Panc1 (cell line): ENCODE results near the gene CD34. TPM values are rescaled to one million over a fixed set of nuclear protein-coding genes. Genes with fewer than 3 reads are reported as not detected.

ENCODE experiments used
- ATAC-seq: fragments of 200-7000 bp; cut with Tn5 transposase; 2 replicates; pipeline ENCODE4 v1.9.1; 2020; ENCODE audit warnings: mild to moderate bottlenecking, moderate library complexity
- BruUV-seq: library from RNA; stranded (reverse); fragments of 400-500 nt; replicated peaks from 2 replicates; lab custom pipeline; 2021; lab: Mats Ljungman, UMichigan
- CTCF ChIA-PET: fragments of 300-600 bp; sonication (Branson Sonifier 250); formaldehyde crosslinking; loops from one replicate; lab custom pipeline; 2022; ENCODE audit warnings: antibody characterized with exemption; lab: Charles Lee
- POLR2A ChIA-PET: fragments of 300-600 bp; sonication (Branson Sonifier 250); formaldehyde crosslinking; loops from one replicate; lab custom pipeline; 2022; ENCODE audit warnings: antibody characterized with exemption; lab: Charles Lee
- DNase-seq: peaks from one replicate; pipeline ENCODE4 v3.0.0-alpha.2; 2010; ENCODE audit warnings: low read depth, low spot score
- H3K27ac ChIP-seq: 2 replicates; pipeline ENCODE4 v1.5.1; 2011; ENCODE audit warnings: mild to moderate bottlenecking, low read length, inconsistent platforms
- H3K27me3 ChIP-seq: fragments of 200-500 bp; sonication (Bioruptor generic); 2 replicates; pipeline ENCODE4 v1.6.0; 2014; ENCODE audit warnings: low read length, inconsistent platforms; ENCODE audit not compliant: control insufficient read depth, insufficient read depth
- H3K36me3 ChIP-seq: fragments of 200-500 bp; sonication (Bioruptor generic); 2 replicates; pipeline ENCODE4 v1.5.1; 2014; ENCODE audit warnings: inconsistent platforms, mild to moderate bottlenecking, low read length, moderate library complexity; ENCODE audit not compliant: control insufficient read depth, insufficient read depth
- H3K4me1 ChIP-seq: 2 replicates; pipeline ENCODE4 v1.5.1; 2011; ENCODE audit warnings: inconsistent platforms, mild to moderate bottlenecking, low read length, moderate library complexity; ENCODE audit not compliant: control insufficient read depth, insufficient read depth
- H3K4me3 ChIP-seq, 2 experiments: 2 replicates each; pipeline ENCODE4 v1.5.1; 2011 to 2012; ENCODE audit warnings: low read depth in 2 of 2, low read length in 2 of 2, mild to moderate bottlenecking in 2 of 2, inconsistent platforms in 1 of 2, moderate library complexity in 1 of 2
- H3K9me3 ChIP-seq: fragments of 200-500 bp; sonication (Bioruptor generic); 2 replicates; pipeline ENCODE4 v1.5.1; 2014; ENCODE audit warnings: low read depth, mild to moderate bottlenecking, inconsistent platforms, low read length, moderate library complexity; ENCODE audit not compliant: control insufficient read depth, insufficient read depth
- CTCF ChIP-seq: fragments of 450-650 bp; IDR thresholded peaks from 2 replicates; pipeline ENCODE4 v1.5.1; 2017; ENCODE audit warnings: mild to moderate bottlenecking
- POLR2AphosphoS5 ChIP-seq: IDR thresholded peaks from 2 replicates; pipeline ENCODE4 v1.6.1; 2012; ENCODE audit warnings: mild to moderate bottlenecking, low read depth, low read length, moderate library complexity
- REST ChIP-seq, 2 experiments: IDR thresholded peaks; 2 replicates each; pipeline ENCODE4 v1.6.1; 2011 to 2012; ENCODE audit warnings: low read depth in 2 of 2, control low read depth in 1 of 2, low read length in 1 of 2, mild to moderate bottlenecking in 1 of 2, moderate library complexity in 1 of 2; ENCODE audit not compliant: insufficient read depth in 1 of 2
- SIN3A ChIP-seq: IDR thresholded peaks from 2 replicates; pipeline ENCODE4 v1.6.1; 2012; ENCODE audit warnings: low read depth, mild to moderate bottlenecking, low read length, moderate library complexity, borderline replicate concordance; ENCODE audit not compliant: insufficient read depth
- TCF7L2 ChIP-seq: IDR thresholded peaks from 2 replicates; pipeline ENCODE4 v1.6.1; 2011; ENCODE audit warnings: mild to moderate bottlenecking, low read depth, low read length, inconsistent platforms
- in situ Hi-C: cut with HindIII; loops from 2 replicates; pipeline ENCODE4 v1.10.0; 2016; ENCODE audit warnings: low sequenced_read_pairs, low pct_unique_long_range_greater_than_20kb
- intact Hi-C: fragments of 100-400 bp; cut with micrococcal nuclease; formaldehyde crosslinking; loops from one replicate; pipeline ENCODE4 v1.10.0; 2022; ENCODE audit not compliant: unreplicated experiment
- total RNA-seq: library from RNA; stranded (reverse); gene quantifications from one replicate; pipeline ENCODE4 v1.2.1, GENCODE V29; 2021; ENCODE audit not compliant: unreplicated experiment

Gene CD34
- total RNA-seq, 1 experiment from 2014 or later = 0.15 TPM

- ATAC-seq (no peak), DNase-seq (no peak)
- ChIA-PET CTCF (no interaction called here), POLR2A (no interaction called here)
- intact Hi-C loops (no loop called here), in situ Hi-C loops (no loop called here)
- Histone ChIP-seq H3K27ac (no peak overlapping the region), H3K36me3 (no peaks in the 10 kb centered on the region), H3K27me3 (no peaks in the 10 kb centered on the region), H3K4me1 (no peaks in the 10 kb centered on the region), H3K9me3 (no peaks in the 10 kb centered on the region), H3K4me3 (no peak overlapping the region)
- TF ChIP-seq SIN3A (no peak), CTCF (no peak), POLR2AphosphoS5 (no peak), TCF7L2 (no peak)
- no TSS peak for BruUV-seq
Observed at GRCh38 chr1:207888652-207889051, 22.3 kb downstream of the CD34 start.

- Histone ChIP-seq H3K27ac (no peak overlapping the region), H3K4me3 (no peak overlapping the region), H3K27me3 (no peaks in the 10 kb centered on the region; the same call in 1 of the 2 replicates), H3K9me3 (no peaks in the 10 kb centered on the region), H3K4me1 (no peaks in the 10 kb centered on the region), H3K36me3 (no peaks in the 10 kb centered on the region)
- in situ Hi-C loops (no loop called here), intact Hi-C loops (no loop called here)
- BruUV-seq = no TSS peak
- no peak for DNase-seq
- no peak for ATAC-seq
- POLR2A ChIA-PET = no interaction called here
- no peak for TF ChIP-seq TCF7L2
- no peak for TF ChIP-seq POLR2AphosphoS5
- no peak for TF ChIP-seq SIN3A
- no peak for TF ChIP-seq CTCF
- TF ChIP-seq REST (IDR thresholded peaks at IDR 0.05; ENCODE audit: insufficient read depth in 1 of 2, low read depth in 2 of 2, low read length in 1 of 2) = no peak
- CTCF ChIA-PET = interaction anchor here (0.6 to 1.2 kb wide), 2 partner anchors 76 to 837 kb away, joined by 3 to 4 read pairs; no protein-coding TSS in a partner anchor
Observed at GRCh38 chr1:207887542-207888201, 23.3 kb downstream of the CD34 start.
